Limb (tissue), 2 donors: ENCODE data around the gene PDK3.

Experiments used
- DNase-seq, 2 donors: peaks; one replicate each; pipeline ENCODE4 v3.0.0-alpha.2; 2016; ENCODE audit errors: extremely low spot score in 2 of 2

The PDK3 gene

DNA sequence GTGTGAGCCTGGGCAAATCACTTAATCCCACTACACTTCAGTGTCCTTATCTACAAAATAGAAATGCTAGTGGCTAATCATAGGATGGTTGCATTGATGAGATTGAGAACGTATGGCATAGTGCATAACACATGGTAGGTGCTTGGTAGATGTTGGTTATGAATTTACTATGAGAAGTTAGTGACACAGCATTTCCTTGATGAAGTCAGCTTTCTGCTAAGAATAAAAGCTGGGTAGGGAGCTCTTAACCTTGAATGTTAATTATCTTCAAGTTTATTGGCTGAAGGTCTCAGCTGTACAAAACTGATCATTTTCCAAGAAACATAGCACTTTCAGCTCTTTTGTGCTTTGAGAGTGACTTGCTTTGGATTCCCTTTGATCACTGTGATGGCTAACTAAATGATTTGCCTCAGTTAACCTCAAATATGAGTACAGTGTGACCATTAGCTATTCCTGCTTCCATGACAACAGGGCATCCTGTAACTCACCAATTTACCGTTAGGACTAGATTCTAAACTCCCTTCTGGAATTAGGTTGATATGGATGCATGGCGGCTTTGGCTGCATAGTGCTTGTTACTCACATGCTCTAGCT is 17.8 kb downstream of the PDK3 start:
- DNase-seq, result no peak

DNA sequence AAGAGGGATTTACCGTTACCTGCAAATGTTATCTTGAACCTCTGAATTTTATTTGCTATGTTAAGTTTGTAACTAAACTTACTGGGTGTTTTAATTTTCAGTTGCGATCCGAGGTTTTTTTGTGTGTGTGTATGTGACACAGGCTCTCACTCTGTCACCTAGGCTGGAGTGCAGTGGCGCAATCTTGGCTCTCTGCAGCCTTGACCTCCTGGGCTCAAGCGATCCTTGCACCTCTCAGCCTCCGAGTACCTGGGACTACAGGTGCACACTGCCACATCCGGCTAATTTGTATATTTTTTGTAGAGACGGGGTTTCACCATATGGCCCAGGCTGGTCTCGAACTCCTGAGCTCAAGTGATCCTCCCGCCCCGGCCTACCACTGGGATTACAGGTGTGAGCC is 18.5 kb downstream of the PDK3 start:
- no peak for DNase-seq

DNA sequence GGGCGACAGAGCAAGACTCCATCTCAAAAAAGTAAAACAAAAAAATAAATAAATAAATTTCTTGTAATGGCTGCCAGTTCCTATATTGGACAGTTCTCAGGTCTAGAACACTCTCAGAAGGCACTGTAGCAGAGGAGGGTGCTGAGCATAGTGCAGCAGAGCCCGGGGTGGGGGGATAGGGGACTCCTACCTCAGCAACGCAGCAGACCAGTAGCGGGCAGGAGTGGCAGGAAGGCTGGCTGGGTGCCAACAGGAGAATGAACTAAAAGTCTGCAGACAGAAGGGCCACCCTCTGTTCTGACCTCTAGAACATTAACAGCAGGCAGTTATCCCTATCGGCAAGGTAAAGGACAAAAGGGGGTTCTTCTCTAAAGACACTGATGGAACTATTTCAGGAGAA is 20.2 kb downstream of the PDK3 start:
- no peak for DNase-seq

DNA sequence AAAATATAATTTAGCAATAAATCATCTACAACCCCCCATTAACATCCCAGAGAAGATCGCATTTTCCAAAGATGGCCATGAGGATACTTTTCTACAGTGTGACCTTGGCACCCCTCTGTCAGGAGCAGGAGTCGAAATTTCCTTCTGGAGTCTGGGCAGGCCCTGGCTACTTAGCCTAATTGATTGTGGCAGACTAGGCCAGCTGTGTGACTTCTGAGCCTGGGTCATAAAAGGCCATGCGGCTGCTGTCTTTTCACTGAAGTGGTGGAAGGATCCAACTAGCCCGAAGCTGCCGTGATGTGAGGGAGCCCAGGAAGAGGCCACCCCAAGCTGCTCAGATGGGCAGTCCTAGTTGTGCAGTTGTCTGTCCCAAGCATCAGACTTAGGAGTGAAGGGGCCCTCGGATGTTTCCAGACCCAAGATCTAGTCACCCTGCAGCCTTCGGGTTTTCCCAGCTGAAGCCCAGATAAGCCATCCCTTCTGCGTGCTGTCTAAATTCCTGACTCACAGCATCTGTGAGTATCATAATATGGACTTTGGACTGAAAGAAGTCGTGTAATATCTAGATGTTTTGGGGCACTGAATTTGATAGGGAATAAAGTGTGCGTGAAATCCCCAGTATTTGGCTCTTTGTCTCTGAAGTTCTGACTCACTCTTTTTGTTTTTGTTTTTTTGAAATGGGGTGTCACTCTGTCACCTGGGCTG is 21.0 kb downstream of the PDK3 start:
- no peak for DNase-seq

DNA sequence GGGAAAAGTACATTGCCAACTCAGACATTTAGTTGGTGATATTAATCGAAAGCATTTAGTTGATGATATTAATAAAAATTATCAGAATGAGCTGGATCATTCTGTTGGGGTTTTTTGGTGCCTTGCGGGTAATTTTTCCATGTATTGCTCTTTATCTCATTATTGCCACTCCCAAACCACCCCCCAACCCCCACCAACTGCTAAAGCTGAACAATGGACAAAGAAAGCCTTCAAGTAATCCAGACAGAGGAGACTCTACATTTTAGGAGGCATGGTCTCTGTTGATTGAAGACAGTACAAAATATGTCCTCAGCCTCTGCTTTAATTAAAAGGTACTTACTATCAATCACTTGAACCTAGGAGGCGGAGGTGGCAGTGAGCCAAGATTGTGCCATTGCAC is 22.5 kb downstream of the PDK3 start:
- DNase-seq, result no peak

DNA sequence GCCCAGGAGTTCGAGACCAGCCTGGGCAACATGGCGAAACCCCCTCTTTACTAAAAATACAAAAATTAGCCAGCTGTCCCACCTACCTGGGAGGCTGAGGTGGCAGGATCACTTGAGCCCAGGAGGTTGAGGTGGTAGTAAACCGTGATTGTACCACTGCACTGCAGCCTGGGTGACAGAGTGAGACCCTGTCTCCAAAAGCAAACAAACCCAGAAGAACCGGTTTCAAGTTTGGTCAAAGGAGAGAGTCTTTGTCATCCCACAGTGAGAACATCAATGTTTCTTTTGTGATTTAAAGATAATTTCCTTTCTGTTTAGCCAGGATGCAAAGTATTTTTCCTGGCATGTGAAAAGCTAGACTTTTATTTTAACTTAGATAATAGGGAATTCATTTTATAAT is 26.7 kb downstream of the PDK3 start:
- DNase-seq, result no peak

DNA sequence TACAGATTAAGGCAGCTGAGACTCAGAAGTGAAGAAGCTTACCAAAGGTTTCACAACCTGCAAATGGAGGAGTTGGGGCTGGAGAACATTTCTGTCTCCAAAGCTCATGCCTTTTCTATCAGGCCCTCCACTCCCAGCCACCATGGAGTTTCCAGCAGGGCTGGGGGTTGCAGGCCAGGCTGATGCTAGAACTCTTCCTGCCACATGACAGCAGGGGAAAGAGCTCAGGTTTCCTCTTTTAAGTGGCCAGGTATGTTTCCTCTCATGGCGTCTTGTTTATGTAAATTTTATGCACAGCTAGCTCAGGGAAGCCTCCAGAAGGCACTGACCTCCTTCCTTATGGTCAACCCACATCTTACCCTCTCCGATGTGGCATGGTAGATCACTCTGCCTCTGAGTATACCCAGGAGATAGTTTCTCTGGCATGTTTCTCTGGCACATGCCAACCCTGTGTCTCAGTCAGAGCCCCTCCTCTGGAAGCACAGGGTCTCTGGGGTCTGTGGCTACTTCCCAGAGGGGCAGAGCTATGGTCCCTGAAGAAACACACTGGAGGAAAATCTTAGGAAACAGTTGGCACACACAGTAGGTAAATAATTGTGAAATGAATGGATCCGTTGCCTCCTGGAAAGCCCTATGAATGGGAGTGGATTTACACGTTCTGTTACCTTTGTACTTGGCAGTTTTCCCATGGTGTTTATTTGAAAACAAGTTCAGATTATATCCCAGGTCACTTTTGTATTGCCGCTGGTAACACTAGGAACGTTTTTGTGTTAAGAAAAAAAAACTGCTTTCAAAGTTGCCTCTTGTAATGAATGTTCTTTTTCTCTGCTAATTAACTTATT is 28.9 kb downstream of the PDK3 start:
- no peak for DNase-seq

DNA sequence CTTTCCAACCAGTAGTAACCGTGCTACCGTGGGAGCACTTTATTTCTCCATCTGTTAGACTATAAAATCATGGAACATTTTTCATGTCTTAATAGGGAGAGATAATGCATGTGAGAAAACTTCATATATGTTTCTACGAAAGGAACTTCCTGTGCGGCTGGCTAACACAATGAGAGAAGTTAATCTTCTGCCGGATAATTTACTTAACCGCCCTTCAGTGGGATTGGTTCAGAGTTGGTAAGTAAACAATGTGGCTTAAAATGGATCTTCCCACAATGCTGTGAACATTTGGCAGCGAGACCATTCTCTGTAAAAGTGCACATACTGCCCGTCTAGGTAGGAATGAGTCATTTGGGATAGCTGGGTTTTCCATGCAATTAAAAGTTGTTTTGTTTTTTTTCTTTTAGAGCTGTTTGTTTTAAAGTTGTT is 29.6 kb downstream of the PDK3 start:
- DNase-seq, result peak in 1 of 2 donors; percentile 39

DNA sequence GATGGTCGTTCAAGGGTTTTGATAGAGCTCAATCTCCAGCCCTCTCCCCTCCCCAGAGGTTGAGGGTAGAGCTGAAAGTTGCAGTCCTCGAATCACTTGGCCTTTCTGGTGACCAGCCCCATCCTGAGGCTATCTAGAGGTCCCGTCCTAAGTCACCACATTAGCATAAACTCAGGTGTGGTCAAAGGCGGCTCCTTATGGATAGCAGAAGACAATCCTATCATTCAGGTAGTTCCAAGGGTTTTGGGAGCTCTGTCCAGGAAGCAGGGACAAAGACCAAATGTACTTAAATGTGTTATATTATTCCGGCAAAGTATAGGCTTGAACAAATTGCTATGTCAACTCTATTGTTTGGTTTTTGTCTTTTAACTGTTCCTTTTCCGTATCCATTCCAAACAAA is 30.6 kb downstream of the PDK3 start:
- DNase-seq, result no peak

DNA sequence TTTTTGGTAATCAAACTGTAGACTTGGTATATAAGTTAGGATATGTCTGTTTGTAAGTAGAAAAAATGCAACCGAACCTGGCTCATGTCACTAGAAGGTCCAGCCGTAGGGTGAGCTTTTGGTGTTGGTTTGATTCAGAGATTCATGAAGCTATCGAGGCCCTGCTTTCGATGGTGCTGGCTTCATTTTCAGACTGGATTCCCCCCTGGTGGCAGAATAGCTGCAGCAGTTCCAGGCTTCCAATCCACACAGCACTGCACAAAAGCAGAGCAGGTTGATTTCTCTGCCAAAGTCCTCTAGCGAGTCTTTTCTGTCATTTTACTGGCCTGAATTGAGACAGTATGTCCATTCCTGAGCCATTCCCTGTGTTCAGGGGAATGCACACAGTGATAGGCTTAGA is 33.1 kb downstream of the PDK3 start:
- peak in 1 of 2 donors; percentile 32 for DNase-seq

DNA sequence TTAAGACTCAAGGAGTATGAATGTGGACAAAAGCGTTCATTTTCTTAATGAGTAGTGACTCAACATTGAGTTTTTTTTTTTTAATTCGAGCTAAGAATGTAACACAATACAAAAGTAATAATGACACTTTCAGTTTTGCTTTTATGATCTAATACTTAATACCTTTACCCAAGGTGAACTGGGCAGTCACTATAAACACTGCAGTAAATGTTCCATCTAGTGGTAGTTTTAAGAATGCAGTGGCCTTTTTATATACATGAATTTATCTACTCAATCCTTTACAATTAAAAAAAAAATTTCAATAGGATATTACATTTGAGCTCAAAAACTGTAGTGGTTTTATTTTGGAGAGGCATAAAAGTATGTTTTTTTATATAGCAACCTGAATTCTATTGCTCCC is 33.9 kb downstream of the PDK3 start:
- DNase-seq, result peak in 1 of 2 donors; percentile 9

DNA sequence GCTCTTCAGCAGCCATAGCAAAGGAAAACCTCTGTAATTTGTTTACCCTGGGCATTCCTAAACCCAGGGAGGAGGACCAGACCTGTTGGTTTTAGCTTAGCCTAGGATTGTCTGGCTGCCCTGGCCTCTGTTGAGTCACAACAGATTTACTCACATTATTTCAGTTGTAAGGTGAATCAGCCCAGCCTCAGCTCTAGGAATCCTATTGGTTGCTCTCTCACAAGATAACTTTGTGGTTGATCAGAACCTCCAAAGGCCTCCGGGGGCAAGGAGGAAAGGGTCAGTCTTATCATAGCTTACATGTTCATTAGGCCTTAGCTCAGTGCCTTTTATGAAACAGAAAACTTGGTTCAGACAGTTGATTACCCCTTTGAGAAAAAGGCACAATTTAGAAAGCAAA is 41.0 kb downstream of the PDK3 start:
- no peak for DNase-seq

DNA sequence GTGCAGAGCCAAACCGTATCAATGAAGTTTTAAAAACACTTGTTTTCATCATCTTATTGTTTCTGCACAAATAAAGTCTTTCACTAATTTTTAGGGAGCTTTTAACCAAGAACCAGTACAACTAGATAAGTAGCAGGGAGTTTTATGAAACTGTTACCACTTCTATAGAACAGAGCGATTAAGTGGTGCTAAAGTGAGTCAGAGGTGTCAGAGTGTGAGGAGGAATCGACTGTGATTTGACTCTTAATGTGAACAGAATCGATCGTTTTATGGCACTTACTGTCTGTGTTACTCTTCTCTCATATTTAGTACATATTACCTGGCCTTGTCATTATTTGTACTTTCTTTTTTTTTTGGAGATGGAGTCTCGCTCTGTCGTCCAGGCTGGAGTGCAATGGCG is 43.3 kb downstream of the PDK3 start:
- no peak for DNase-seq

DNA sequence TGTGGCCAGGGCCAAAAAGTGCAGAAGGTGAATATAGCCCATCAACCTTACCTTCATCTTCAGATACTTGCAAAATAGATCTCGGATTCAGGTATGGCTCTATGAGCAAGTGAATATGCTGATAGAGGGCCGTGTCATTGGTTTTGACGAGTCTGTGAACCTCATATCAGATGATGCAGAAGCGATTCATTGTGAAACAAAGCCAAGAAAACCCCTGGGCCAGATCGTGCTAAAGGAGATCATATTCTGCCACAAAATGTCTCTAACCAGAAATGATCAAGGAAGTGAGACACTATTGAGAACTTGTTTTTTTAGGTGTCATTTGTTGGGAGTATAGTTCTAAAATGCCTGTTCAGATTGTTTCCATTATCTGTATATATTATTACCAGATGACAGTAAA is 48.3 kb downstream of the PDK3 start:
- DNase-seq, result no peak

DNA sequence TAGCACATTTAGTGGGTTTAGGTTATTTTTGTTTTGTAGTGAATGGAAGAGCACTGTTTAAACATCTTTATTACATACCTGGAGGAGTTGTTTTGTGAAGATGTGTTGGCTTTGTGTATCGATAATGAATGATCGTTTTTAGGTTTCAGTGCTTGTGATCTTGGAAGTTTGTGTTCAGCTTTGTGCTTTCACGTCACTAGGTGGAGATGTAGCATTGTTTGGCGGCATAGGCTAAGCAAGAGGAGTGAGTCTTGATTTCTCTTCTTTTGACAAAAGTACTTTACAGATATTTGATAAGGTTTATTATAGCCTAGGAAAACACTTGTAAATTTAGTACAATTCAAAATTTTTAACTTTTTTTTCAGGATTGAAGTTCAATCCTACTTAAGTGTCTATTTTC is 50.4 kb downstream of the PDK3 start:
- no peak for DNase-seq

DNA sequence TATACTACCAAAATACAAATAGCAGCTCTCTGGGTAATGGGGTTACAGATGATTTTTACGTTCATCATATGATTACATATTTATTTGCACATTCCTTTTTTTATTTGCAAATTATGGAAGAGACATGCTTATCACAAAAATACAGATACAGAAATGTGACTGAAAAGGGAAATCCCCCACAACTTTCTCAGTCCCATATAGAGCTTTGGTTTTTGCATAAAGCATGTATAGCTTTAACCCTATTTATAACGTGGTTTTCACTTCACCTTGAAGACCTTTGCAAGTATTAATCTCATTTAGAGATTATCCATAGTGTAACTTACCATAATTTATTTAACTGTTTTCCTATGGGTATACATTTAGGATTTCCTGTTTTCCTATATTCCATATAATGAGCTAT is 55.4 kb downstream of the PDK3 start:
- no peak for DNase-seq

DNA sequence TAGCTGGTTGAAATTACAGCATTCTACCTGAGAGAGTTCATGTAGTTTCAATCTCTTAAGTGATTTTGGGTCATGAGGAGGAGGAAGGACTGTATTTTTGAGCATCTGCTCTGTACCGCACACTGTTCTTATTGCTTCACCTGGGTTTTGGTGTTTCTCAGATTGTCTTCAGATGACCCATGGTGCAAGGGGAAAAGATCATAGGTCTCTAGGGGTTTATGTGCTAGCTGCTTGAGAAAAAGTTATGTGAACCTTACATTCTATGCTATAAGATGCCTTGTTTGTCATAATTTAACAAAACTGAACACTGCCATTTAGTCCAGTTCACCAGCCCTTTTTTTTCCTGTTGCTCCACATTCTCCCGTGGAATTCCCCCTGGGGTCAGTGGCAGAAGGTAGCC is 60.4 kb downstream of the PDK3 start:
- no peak for DNase-seq

DNA sequence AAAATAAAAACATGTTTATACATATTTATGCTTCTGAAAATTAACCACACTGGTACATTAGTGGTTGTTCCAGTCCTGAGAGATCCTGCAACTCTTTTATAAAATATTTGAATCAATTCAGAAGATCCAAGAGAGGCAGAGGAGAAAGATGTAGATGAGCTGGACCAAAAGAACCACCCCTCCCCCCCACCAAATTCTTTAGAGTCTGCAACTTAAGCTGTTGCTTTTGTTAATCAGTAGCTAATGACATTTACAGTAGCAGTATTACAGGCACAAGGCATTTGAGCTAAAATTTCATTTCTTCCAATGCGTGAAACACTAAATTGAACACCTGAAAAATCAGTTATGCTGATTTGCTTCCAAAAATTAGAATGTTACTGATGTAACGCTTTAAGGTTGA is 61.5 kb downstream of the PDK3 start:
- no peak for DNase-seq

DNA sequence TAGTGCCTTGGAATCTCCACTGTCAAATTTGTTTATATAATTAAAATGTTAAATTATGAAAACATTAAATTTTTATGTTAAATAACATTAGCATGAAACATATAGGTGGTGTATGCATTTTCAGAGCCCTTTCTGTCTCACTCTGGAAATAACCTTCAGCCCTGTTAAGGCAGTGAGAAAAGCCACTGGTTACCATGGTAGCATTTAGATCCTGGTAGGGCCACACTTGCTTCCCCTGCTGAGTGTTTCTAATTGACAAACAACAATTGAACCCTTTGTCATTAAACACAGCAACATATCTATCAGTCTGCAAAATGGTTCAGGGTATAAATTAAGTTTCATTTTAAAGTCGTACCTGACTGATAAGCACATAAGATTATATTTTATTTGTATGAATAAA is 63.5 kb downstream of the PDK3 start:
- DNase-seq, result no peak

DNA sequence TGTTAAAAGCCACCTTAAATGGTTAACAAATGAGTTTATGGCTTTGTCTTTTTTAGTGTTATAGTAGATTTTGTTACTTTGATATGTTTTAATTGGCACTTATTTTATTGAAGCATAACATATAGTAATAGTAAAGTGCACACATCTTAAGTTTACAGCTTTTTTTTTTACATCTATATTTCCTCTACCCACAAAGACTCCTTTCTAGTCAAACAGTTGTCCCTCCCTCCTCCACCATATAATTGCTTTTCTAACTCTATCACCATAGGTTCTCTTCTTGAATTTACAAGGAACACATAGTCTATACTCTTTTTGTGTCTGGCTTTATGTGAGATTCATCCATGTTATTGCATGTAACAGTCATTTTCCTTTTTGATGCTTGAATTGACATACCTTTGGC is 71.5 kb downstream of the PDK3 start:
- DNase-seq, result no peak

DNA sequence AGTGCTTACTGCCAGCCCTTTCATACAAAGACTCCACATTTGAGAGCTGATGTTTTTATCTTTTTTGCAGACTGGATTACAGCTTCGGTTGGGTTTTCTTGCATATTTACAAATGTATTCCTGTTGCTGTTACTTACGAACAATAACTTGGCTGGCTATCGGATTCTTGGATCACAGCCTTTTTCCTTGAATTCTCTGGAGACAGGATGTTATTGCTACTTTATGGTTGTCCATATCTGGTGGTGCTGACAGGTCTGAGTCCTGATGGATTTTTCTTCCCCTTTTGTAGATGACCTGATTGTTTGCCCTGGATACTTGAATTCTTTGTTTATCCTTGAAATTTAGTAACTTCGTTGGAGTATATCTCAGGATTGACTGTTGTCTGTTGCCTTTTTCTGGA is 77.7 kb downstream of the PDK3 start:
- no peak for DNase-seq

DNA sequence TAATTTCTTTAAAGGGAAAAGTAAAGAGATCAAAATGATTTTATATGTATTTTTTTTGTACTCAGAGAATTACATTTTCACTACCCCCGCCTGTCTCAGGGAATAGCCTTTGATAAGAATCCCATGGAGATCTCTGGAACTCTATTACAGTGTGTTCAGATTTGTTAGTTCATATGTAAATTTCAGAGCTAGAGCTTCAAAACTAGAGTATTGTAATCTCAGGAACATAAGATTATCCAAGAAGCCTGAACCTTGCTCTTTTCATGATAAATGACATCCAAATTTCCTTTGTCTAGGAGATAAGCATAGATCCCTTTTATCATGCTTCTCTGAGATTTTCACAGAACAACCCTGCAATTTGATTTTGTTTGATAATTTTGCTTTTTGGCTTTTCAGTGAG is 82.9 kb downstream of the PDK3 start:
- DNase-seq, result no peak

DNA sequence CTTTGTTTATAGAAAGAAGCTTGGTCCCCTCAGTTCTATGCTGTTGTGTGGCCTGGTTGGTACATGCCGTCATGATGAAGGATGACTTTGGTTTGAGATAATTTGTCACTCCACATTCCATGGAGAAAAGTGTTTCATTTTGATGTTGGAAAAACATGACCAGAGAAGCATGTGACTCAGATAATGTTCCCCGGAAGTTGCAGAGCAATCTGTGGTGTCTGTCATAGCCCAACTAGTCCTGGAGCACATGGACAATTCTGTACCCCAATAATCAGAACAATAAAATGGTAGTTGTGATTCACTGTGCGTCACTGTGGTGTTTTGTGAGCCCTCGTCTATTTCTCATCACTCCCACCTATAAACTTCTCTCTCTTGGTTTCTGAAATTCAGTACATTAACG is 85.1 kb downstream of the PDK3 start:
- no peak for DNase-seq
